Measurements from ENCODE around the gene FCHSD2. TPM values are rescaled to one million over a fixed set of nuclear protein-coding genes. Genes with fewer than 3 reads are reported as not detected.

Gene FCHSD2
- total and polyA plus RNA-seq, 9 of the 15 experiments (the other 6 are each of a cell fraction or from before 2014, with no cell fraction given), result 1.8 to 14.7 (median 6.4) TPM

DNA sequence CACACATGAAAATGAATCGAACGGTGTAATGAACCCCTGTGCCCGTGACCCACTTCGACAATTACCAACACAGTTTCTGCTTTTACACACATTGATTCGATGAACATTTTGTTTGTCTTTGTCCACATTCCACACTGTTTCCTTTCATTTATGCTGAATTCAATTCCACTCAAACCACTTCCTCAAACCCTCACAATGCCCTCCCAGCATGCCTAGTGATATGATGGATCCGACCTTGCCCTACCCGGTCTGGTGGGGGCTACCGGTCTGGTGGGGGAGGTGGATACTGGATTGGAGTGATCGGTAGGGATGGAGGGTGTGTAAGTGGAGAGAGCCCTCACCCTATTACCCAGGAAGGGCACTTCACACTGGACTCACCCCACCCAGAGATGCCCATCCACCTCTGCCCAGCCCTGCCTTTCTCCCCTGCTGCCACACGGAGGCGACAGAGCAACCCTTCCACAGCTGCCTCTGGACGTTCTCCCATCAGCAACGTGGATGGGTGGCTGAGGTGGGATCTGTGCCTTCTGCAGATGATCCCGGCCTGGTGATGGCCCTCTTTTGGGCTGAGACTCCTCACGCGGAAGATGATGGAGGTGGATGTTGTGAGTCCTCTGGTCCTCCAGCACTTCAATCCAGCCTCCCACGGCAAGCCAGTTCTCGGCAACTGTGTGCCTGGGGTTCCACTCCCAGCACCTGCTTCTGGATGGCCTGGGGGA, 43.0 kb upstream of the FCHSD2 start (continued):
- TF ChIP-seq, protein P1, sequence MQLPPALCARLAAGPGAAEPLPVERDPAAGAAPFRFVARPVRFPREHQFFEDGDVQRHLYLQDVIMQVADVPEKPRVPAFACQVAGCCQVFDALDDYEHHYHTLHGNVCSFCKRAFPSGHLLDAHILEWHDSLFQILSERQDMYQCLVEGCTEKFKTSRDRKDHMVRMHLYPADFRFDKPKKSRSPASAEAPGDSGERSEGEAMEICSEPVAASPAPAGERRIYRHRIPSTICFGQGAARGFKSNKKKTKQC (CRISPR knock-in tag; IDR thresholded peaks at IDR 0.05), result no peak
- TF ChIP-seq ATF1 (CRISPR knock-in tag; IDR thresholded peaks at IDR 0.05) (no peak), ATF1 (tag; IDR thresholded peaks at IDR 0.05) (0 out of 2 replicates have a peak, but pooled peaks have one; percentile 18), ZFP30 (CRISPR knock-in tag; IDR thresholded peaks at IDR 0.05; ENCODE audit: borderline replicate concordance) (no peak), MYNN (IDR thresholded peaks at IDR 0.05) (0 out of 2 replicates have a peak, but pooled peaks have one; percentile 46), MYNN (CRISPR knock-in tag; IDR thresholded peaks at IDR 0.05) (no peak), TEAD1 (CRISPR knock-in tag; IDR thresholded peaks at IDR 0.05) (peak in 1 of 2 experiments; percentile 40; a peak in 1 of 4 replicates), CTBP1 (IDR thresholded peaks at IDR 0.05; ENCODE audit: borderline replicate concordance) (peak; percentile 65; the same call in 1 of the 2 replicates), SMC3 (conservative IDR thresholded peaks at IDR 0.05; ENCODE audit: insufficient read depth, low read depth, low read length) (peak; percentile 76; the same call in 1 of the 2 replicates), HCFC1 (IDR thresholded peaks at IDR 0.05; ENCODE audit: low read depth, low read length) (no peak), TAF9B (IDR thresholded peaks at IDR 0.05; ENCODE audit: partially characterized antibody) (no peak), DACH1 (IDR thresholded peaks at IDR 0.05; ENCODE audit: partially characterized antibody) (peak; percentile 17), LCOR (CRISPR knock-in tag; IDR thresholded peaks at IDR 0.05) (no peak), TBL1XR1 (IDR thresholded peaks at IDR 0.05; ENCODE audit: low read length in 2 of 2) (no peak)

All from K562 (cell line).